Measurements from ENCODE around the gene TTYH2. TPM values are rescaled to one million over a fixed set of nuclear protein-coding genes. Genes with fewer than 3 reads are reported as not detected.

The TTYH2 gene
- total and polyA plus RNA-seq, 2 experiments from 2014 or later, result 1.4 to 3.9 TPM

DNA sequence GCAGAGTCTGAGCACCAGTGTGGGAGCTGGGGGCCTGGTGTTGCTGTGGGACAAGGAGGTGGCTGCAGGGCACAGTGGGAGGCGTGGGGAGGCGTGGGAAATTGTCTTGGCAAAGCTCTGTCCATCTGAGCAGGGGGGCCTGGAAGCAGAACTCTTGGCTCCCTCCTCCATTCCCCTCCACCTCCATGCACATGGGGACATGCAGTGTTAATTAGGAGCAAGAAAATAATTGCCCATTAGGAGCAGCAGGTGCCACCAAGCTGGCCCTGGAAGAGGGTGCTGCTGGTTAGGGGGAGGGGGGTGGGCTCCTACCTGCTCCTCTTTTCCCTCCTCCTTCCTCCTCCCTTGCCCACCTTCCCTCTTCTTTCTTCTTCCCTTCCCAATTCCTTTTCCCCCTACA, 4.5 kb downstream of the TTYH2 start (continued):
- TF ChIP-seq, protein P1, sequence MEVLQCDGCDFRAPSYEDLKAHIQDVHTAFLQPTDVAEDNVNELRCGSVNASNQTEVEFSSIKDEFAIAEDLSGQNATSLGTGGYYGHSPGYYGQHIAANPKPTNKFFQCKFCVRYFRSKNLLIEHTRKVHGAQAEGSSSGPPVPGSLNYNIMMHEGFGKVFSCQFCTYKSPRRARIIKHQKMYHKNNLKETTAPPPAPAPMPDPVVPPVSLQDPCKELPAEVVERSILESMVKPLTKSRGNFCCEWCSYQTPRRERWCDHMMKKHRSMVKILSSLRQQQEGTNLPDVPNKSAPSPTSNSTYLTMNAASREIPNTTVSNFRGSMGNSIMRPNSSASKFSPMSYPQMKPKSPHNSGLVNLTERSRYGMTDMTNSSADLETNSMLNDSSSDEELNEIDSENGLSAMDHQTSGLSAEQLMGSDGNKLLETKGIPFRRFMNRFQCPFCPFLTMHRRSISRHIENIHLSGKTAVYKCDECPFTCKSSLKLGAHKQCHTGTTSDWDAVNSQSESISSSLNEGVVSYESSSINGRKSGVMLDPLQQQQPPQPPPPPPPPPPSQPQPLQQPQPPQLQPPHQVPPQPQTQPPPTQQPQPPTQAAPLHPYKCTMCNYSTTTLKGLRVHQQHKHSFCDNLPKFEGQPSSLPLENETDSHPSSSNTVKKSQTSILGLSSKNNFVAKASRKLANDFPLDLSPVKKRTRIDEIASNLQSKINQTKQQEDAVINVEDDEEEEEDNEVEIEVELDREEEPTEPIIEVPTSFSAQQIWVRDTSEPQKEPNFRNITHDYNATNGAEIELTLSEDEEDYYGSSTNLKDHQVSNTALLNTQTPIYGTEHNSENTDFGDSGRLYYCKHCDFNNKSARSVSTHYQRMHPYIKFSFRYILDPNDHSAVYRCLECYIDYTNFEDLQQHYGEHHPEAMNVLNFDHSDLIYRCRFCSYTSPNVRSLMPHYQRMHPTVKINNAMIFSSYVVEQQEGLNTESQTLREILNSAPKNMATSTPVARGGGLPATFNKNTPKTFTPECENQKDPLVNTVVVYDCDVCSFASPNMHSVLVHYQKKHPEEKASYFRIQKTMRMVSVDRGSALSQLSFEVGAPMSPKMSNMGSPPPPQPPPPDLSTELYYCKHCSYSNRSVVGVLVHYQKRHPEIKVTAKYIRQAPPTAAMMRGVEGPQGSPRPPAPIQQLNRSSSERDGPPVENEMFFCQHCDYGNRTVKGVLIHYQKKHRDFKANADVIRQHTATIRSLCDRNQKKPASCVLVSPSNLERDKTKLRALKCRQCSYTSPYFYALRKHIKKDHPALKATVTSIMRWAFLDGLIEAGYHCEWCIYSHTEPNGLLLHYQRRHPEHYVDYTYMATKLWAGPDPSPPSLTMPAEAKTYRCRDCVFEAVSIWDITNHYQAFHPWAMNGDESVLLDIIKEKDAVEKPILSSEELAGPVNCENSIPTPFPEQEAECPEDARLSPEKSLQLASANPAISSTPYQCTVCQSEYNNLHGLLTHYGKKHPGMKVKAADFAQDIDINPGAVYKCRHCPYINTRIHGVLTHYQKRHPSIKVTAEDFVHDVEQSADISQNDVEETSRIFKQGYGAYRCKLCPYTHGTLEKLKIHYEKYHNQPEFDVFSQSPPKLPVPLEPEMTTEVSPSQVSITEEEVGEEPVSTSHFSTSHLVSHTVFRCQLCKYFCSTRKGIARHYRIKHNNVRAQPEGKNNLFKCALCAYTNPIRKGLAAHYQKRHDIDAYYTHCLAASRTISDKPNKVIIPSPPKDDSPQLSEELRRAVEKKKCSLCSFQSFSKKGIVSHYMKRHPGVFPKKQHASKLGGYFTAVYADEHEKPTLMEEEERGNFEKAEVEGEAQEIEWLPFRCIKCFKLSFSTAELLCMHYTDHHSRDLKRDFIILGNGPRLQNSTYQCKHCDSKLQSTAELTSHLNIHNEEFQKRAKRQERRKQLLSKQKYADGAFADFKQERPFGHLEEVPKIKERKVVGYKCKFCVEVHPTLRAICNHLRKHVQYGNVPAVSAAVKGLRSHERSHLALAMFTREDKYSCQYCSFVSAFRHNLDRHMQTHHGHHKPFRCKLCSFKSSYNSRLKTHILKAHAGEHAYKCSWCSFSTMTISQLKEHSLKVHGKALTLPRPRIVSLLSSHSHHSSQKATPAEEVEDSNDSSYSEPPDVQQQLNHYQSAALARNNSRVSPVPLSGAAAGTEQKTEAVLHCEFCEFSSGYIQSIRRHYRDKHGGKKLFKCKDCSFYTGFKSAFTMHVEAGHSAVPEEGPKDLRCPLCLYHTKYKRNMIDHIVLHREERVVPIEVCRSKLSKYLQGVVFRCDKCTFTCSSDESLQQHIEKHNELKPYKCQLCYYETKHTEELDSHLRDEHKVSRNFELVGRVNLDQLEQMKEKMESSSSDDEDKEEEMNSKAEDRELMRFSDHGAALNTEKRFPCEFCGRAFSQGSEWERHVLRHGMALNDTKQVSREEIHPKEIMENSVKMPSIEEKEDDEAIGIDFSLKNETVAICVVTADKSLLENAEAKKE (CRISPR knock-in tag; IDR thresholded peaks at IDR 0.05), result no peak
- TF ChIP-seq EZH2phosphoT487 (IDR thresholded peaks at IDR 0.05; ENCODE audit: unreplicated experiment) (no peak), CREB1 (CRISPR knock-in tag; IDR thresholded peaks at IDR 0.05; ENCODE audit: low read depth) (no peak), JUNB (IDR thresholded peaks at IDR 0.05; ENCODE audit: unreplicated experiment) (no peak), EZH2 (IDR thresholded peaks at IDR 0.05; ENCODE audit: low read depth, unreplicated experiment) (no peak), STAT1 (IDR thresholded peaks at IDR 0.05; ENCODE audit: unreplicated experiment) (no peak)
- TF ChIP-seq, protein P2, sequence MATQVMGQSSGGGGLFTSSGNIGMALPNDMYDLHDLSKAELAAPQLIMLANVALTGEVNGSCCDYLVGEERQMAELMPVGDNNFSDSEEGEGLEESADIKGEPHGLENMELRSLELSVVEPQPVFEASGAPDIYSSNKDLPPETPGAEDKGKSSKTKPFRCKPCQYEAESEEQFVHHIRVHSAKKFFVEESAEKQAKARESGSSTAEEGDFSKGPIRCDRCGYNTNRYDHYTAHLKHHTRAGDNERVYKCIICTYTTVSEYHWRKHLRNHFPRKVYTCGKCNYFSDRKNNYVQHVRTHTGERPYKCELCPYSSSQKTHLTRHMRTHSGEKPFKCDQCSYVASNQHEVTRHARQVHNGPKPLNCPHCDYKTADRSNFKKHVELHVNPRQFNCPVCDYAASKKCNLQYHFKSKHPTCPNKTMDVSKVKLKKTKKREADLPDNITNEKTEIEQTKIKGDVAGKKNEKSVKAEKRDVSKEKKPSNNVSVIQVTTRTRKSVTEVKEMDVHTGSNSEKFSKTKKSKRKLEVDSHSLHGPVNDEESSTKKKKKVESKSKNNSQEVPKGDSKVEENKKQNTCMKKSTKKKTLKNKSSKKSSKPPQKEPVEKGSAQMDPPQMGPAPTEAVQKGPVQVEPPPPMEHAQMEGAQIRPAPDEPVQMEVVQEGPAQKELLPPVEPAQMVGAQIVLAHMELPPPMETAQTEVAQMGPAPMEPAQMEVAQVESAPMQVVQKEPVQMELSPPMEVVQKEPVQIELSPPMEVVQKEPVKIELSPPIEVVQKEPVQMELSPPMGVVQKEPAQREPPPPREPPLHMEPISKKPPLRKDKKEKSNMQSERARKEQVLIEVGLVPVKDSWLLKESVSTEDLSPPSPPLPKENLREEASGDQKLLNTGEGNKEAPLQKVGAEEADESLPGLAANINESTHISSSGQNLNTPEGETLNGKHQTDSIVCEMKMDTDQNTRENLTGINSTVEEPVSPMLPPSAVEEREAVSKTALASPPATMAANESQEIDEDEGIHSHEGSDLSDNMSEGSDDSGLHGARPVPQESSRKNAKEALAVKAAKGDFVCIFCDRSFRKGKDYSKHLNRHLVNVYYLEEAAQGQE (IDR thresholded peaks at IDR 0.05; ENCODE audit: unreplicated experiment), result no peak
